Thymus (tissue), 11 donors: ENCODE results near the gene ZNF816. TPM values are rescaled to one million over a fixed set of nuclear protein-coding genes. Genes with fewer than 3 reads are reported as not detected.
"Not testable (repeated sequence)": the region's sequence is repeated elsewhere in the genome, so short reads cannot be mapped to it uniquely, and the experiment has no call there.

ENCODE experiments used
- DNase-seq, 9 donors: peaks; one replicate each; pipeline ENCODE4 v3.0.0-alpha.2; 2013; ENCODE audit warnings: low spot score in 9 of 9, low read depth in 6 of 9, missing footprints in 1 of 9
- H3K27ac ChIP-seq, 2 donors: one replicate each; pipeline ENCODE4 v1.5.1; 2013; ENCODE audit warnings: control low read depth in 1 of 2, low read depth in 1 of 2, low read length in 1 of 2, mild to moderate bottlenecking in 1 of 2, moderate library complexity in 1 of 2
- H3K27me3 ChIP-seq, 2 donors: one replicate each; pipeline ENCODE4 v1.5.1; 2013; ENCODE audit warnings: low read length in 1 of 2; ENCODE audit not compliant: control insufficient read depth in 2 of 2, insufficient read depth in 1 of 2
- H3K36me3 ChIP-seq, 2 donors: one replicate each; pipeline ENCODE4 v1.5.1; 2013; ENCODE audit warnings: low read length in 1 of 2, mild to moderate bottlenecking in 1 of 2, moderate library complexity in 1 of 2; ENCODE audit not compliant: control insufficient read depth in 2 of 2, insufficient read depth in 2 of 2
- H3K4me1 ChIP-seq, 2 donors: one replicate each; pipeline ENCODE4 v1.5.1; 2013; ENCODE audit warnings: low read length in 2 of 2; ENCODE audit not compliant: control insufficient read depth in 2 of 2, insufficient read depth in 2 of 2
- H3K4me3 ChIP-seq, 2 donors: one replicate each; pipeline ENCODE4 v1.5.1; 2013; ENCODE audit warnings: low read length in 2 of 2, control low read depth in 1 of 2, mild to moderate bottlenecking in 1 of 2
- H3K9me3 ChIP-seq, 2 donors: one replicate each; pipeline ENCODE4 v1.5.1; 2013; ENCODE audit warnings: low read length in 1 of 2, mild to moderate bottlenecking in 1 of 2; ENCODE audit not compliant: control insufficient read depth in 2 of 2, insufficient read depth in 1 of 2
- WGBS: extraction: QIAGEN DNeasy Blood & Tissue Kit; methylation state at CpG from one replicate; pipeline ENCODE4 v1.1.7; 2013; 5-methylcytosine and 5-hydroxymethylcytosine counted together
- polyA plus RNA-seq: library from polyadenylated mRNA; stranded (reverse); fragments of 200-250 nt; gene quantifications from one replicate; pipeline ENCODE4 v1.2.3, GENCODE V29; 2013
- total RNA-seq: library from RNA; stranded (reverse); fragments of 120-200 nt; gene quantifications from one replicate; pipeline ENCODE4 v1.2.4, GENCODE V29; 2013
- donor health status: healthy.

ZNF816 gene
- total and polyA plus RNA-seq, 2 donors = 8.4 to 17.0 TPM

- H3K9me3 ChIP-seq = peaks cover 0 to 15% of the 10 kb centered on the region in 2 donors
- not testable (repeated sequence) for H3K4me3 ChIP-seq, H3K4me1 ChIP-seq, DNase-seq, H3K27me3 ChIP-seq, H3K36me3 ChIP-seq, H3K27ac ChIP-seq
- 91% methylated on average over 3 of the region's 3 CpGs for whole genome bisulfite sequencing
Measured at GRCh38 chr19:52983167-52983566, 20.5 kb upstream of the ZNF816 start.

- H3K9me3 ChIP-seq = peaks cover 0 to 12% of the 10 kb centered on the region in 2 donors
Measured at GRCh38 chr19:52981329-52981728, 18.6 kb upstream of the ZNF816 start.

DNA sequence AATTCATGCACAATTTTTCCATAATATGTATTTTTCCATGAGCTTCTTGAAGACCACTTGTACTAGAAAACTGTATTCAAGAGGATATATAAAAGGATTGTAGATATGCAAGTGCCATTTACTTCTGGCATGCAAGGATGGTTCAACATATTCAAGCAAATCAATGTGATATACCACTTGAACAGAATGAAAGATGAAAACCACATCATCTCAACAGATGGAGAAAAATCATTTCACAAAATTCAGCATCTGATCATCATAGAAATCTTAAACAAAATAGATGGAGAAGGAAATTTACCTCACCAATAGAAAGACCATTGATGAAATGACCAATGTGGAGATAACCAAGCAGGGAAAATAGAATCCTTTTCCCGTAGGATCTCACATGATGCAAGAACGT lies 5.1 kb upstream of the ZNF816 start:
- H3K27ac ChIP-seq = no peak overlapping the region
- no peak overlapping the region for H3K4me3 ChIP-seq
- H3K4me1 ChIP-seq = peaks cover 2 to 7% of the 10 kb centered on the region in 2 donors
- H3K9me3 ChIP-seq = no peaks in the 10 kb centered on the region
- WGBS = 97% methylated on average over 2 of the region's 2 CpGs
- H3K27me3 ChIP-seq = no peaks in the 10 kb centered on the region
- H3K36me3 ChIP-seq = no peaks in the 10 kb centered on the region
- no peak for DNase-seq

More at GRCh38 chr19:52981329-52981728, 18.6 kb upstream of the ZNF816 start:
- WGBS = 82% methylated on average over 4 of the region's 4 CpGs
- H3K27ac ChIP-seq = no peak overlapping the region
- no peaks in the 10 kb centered on the region for H3K36me3 ChIP-seq
- no peak overlapping the region for H3K4me3 ChIP-seq
- no peaks in the 10 kb centered on the region for H3K27me3 ChIP-seq
- no peak for DNase-seq
- no peaks in the 10 kb centered on the region for H3K4me1 ChIP-seq

DNA sequence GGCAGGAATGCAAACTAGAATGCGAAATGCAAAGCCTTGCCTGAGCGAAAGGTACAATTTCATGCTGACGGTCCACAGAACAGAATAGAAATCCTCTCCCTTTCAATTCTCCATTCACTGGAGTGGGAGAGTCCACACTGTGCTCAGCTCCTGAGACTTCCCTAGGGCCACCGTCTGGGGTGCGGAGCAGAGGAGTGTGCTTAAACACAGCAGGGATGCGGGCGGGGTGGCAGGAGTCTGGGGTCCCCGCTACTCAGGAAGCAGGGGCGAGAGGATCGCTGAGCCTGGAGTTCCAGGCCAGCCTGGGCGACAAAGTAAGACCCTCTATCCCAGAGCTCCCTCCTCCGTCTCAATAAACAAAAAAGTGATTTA lies 552 bp upstream of the ZNF816 start:
- peak overlapping the region; percentile 73 to 91 for H3K27ac ChIP-seq
- peaks cover 11% of the 10 kb centered on the region in 2 donors for H3K4me1 ChIP-seq
- WGBS = 1% methylated on average over 12 of the region's 12 CpGs
- peak overlapping the region; percentile 58 to 72 for H3K4me3 ChIP-seq
- no peaks in the 10 kb centered on the region for H3K27me3 ChIP-seq
- DNase-seq = peak in 1 of 9 donors; percentile 15
- H3K36me3 ChIP-seq = peaks cover 2 to 22% of the 10 kb centered on the region in 2 donors
- H3K9me3 ChIP-seq = peaks cover 2 to 12% of the 10 kb centered on the region in 2 donors

DNA sequence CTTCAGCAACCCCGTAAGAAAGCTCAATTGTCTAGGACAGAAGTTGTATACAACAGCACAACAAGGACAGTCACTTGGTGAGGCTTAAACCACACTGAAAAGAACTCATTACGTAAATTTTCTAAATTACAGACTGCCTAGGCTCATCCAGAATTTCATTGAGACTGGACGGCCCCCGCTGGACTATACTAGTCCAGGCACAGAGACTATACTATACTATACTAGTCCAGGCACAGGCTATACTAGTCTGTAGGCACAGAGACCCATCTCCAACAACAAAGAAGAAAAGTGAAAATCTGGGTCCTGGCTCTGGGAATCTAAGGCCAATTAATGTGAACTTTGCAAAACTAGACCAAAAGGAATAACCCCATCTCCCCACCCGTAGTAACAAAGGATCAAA lies 700 bp downstream of the ZNF816 start:
- DNase-seq = no peak
- Histone ChIP-seq H3K9me3 (peaks cover 7 to 23% of the 10 kb centered on the region in 2 donors), H3K27ac (peak overlapping the region; percentile 83 to 86), H3K36me3 (peaks cover 4 to 34% of the 10 kb centered on the region in 2 donors), H3K4me1 (peaks cover 11% of the 10 kb centered on the region in 2 donors), H3K4me3 (peak overlapping the region; percentile 58 to 72), H3K27me3 (no peaks in the 10 kb centered on the region)
- WGBS = 36% methylated on average over 5 of the region's 5 CpGs

DNA sequence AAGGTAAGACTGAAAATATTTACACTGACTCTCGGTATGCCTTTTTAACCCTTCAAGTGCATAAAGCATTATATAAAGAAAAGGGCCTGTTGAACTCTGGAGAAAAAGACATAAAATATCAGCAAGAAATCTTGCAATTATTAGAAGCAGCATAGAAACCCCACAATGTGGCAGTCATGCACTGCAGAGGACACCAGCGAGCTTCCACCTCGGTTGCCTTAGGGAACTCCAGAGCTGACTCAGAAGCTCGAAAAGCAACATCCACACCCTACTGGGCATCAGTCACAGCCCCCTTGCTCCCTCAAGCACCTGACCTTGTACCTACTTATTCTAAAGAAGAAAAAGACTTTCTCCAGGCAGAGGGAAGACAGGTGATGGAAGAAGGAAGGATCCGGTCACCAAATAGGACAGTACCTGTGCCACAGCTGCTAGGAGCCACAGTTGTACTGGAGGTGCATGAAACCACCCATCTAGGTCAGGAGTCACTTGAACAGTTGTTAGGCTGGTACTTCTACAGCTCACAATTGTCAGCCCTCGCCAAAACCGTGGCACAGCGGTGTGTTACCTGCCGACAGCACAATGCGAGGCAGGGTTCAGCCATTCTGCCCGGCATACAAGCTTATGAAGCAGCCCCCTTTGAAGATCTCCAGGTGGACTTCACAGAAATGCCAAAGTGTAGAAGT lies 2.9 kb downstream of the ZNF816 start:
- Histone ChIP-seq H3K9me3 (peaks cover 7 to 32% of the 10 kb centered on the region in 2 donors), H3K4me3 (no peak overlapping the region), H3K36me3 (peaks cover 9 to 49% of the 10 kb centered on the region in 2 donors), H3K27me3 (no peaks in the 10 kb centered on the region), H3K27ac (no peak overlapping the region), H3K4me1 (peaks cover 11% of the 10 kb centered on the region in 2 donors)
- 92% methylated on average over 11 of the region's 11 CpGs for WGBS
- no peak for DNase-seq

- Histone ChIP-seq H3K4me3 (no peak overlapping the region), H3K27ac (no peak overlapping the region), H3K27me3 (no peaks in the 10 kb centered on the region), H3K36me3 (peaks cover 19 to 67% of the 10 kb centered on the region in 2 donors), H3K9me3 (peaks cover 8 to 35% of the 10 kb centered on the region in 2 donors), H3K4me1 (peaks cover 4 to 9% of the 10 kb centered on the region in 2 donors)
- WGBS = 90% methylated on average over 8 of the region's 8 CpGs
- DNase-seq = no peak
Measured at GRCh38 chr19:52957591-52957990, 5.1 kb downstream of the ZNF816 start.

GRCh38 chr19:52956917-52957316 lies 5.8 kb downstream of the ZNF816 start:
- Histone ChIP-seq H3K4me1 (peaks cover 2 to 6% of the 10 kb centered on the region in 2 donors), H3K9me3 (peaks cover 12 to 35% of the 10 kb centered on the region in 2 donors), H3K4me3 (no peak overlapping the region), H3K27me3 (no peaks in the 10 kb centered on the region), H3K27ac (no peak overlapping the region), H3K36me3 (peaks cover 26 to 73% of the 10 kb centered on the region in 2 donors)
- whole genome bisulfite sequencing = 97% methylated on average over 10 of the region's 10 CpGs
- DNase-seq = no peak

- no peak for DNase-seq
- no peaks in the 10 kb centered on the region for H3K4me1 ChIP-seq
- H3K9me3 ChIP-seq = peaks cover 12 to 39% of the 10 kb centered on the region in 2 donors
- H3K27ac ChIP-seq = no peak overlapping the region
- H3K36me3 ChIP-seq = peaks cover 29 to 34% of the 10 kb centered on the region in 2 donors
- WGBS = 0% methylated on average over 1 of the region's 1 CpG
- no peak overlapping the region for H3K4me3 ChIP-seq
- no peaks in the 10 kb centered on the region for H3K27me3 ChIP-seq
Measured at GRCh38 chr19:52949422-52949821, 13.3 kb downstream of the ZNF816 start.
